GM19023 (cell line): ENCODE measurements around the gene RANBP1.

Experiments
- ATAC-seq: cut with Tn5 transposase; IDR thresholded peaks from one replicate; pipeline ENCODE4 v1.9.1; 2021; ENCODE audit warnings: mild to moderate bottlenecking, moderate library complexity; ENCODE audit not compliant: unreplicated experiment

RANBP1 gene

DNA sequence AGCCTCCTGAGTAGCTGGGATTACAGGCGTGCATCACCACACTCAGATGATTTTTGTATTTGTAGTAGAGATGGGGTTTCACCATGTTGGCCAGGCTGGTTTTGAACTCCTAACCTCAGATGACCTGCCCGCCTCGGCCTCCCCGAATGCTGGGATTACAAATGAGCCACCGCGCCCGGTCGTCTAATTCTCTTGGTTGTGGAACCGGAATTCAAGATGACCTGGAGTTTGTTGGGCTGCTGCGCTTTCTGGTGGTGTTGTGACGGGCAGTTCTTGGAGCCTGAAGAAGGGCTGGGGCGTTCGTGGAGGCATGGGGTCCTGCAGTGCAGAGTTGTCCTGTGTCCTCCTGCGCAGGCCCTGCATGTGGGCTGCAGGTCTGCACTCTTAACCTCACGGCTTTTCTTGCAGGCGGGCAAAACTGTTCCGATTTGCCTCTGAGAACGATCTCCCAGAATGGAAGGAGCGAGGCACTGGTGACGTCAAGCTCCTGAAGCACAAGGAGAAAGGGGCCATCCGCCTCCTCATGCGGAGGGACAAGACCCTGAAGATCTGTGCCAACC is 6.0 kb downstream of the RANBP1 start:
- no peak for ATAC-seq

DNA sequence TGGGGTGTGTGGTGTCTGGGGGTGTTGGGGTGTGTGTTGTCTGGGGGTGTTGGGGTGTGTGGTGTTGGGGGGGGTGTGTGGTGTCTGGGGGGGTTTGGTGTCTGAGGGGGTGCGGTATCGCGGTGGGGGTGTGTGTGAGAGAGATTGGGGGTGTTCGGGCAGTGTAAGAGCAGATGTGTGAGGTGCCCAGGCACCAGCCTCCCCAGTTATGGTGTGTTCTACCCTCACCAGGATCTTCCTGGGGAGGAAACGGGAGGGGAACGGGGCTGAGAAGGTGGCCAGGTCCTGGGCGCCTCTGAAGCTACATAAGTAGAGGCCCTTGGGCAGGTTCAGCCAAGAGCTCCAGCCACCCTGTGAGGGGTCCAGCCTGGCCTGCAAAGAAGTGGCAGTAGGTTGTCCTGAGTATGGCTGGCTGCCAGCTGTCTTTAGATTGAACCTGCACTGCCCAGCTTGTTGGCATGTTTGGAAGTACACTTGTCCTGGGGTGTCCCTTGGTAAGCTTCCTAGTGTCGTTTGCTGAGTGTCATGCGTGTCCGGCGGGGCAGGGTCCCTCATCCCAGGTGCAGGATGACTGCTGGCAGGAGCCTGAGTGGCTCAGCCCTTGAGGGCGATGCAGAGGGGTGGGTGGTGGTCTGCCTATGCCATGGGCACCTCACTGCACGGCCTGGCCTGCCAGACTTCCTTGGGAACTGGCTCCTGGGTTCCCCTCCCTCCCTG is 7.6 kb downstream of the RANBP1 start:
- ATAC-seq, result no peak

- no peak for ATAC-seq
Measured at GRCh38 chr22:20124083-20124787, 8.3 kb downstream of the RANBP1 start.

DNA sequence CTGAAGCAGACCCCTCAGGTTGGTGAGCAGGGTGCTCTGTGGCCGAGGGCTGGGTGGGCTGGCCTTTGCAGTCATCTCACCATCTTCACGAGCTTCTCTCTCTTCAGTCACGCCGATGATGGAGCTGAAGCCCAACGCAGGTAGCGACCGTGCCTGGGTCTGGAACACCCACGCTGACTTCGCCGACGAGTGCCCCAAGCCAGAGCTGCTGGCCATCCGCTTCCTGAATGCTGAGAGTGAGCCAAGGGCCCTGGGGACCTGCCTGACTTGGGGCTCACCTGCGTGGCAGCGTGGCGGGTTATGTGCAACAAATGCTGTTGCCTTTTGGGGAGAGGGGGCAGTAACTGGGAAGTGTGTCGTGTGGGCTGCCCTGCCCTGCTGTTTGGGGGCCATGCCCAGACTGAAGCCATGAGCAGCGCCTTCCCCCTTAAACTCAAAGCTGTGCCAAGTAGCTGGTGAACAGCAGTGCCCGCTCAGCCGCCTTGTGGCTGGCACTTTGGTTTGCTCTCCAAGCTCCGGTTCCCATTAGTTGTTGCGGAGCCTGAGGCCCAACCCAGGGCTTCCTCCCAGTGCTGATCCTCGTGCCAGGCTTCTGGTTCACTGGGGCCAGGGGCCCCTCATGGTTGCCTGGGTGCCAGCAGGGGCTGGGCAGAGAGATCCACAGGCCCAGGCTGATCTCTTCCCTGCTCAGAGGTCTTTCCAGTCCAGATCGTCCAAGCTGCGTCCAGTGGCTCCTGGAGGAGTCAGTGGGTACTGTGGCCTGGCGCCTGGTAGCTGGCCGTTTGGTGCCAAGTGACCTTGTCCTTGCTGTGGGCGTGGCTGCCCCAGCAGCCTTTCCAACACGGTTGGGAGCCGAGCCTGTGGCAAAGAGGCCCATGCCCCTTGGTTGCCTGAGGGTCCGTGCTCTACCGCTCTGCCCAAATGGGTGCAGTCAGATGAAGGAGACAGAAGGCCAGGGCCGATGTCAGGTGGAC is 9.6 kb downstream of the RANBP1 start:
- ATAC-seq, result no peak

- ATAC-seq, result no peak
Measured at GRCh38 chr22:20126284-20127029, 10.6 kb downstream of the RANBP1 start.

DNA sequence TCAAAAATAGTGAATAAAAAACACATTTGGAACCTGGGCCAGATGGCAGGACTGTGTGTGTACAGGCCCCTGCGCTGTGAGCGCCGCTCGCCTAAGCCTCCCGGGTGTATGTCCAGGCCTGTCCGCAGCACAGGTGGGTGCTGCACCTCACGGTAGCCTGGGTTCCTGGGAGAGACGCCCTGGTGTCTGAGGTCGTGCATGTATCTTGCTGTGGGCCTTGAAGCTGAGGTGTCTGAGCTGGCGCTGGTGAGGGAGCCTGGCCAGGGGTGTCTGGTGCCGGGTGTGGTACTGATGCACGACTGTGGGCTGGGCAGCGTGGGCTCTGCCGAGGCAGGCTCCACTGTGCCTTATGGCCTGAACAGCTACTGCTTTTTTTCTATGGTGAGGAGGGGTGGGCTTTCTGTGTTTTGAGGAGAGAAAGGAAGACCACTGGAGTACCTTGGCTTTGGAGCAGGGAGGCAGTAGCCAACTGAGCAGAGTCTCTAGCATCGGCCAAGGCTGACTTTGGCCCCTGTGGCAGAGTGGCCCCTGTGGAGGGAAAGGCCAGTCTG is 11.5 kb downstream of the RANBP1 start:
- ATAC-seq, result no peak

GRCh38 chr22:20127869-20128618 is 12.1 kb downstream of the RANBP1 start:
- no peak for ATAC-seq

- ATAC-seq, result no peak
Measured at GRCh38 chr22:20128619-20128901, 12.7 kb downstream of the RANBP1 start.

DNA sequence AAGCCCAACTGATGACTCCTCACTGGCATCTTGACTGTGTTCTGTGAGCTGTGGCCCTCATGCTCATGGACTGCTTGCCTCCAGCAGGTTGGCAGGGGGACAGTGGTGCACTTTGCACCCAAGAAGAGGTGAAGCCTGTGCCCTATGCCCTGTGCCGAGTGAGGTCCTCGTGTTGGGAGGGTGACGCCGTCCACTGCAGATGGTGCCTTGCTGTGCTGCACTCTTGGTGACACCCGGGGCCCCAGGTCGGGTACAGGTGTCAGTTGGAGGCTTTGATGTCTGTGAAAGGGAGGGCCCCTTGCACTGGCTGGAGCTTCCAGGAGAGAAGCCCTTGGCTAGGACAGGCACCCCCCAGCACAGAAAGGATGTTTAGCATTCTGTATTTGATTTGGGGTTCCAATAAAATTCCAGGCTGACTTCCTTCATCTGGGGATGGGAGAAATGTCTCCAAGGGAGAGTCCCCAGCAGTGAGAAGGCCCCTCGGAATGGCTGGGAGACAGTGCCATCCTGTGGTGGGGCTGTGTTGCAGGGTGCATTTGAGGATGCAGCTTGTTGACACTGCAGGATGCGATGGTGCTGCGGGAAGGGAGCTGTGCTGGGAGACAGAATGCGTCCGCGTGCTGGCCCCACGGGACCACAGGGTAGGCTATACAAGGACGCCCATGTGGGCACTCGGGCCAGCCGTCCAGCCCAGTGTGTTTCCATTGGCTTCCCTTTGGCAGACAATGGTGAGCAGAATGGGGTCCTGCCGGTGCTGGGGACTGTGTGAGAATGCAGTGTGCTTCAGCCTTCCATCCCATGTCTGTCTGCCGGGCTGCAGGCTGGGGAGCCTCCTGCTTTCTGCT is 13.2 kb downstream of the RANBP1 start:
- no peak for ATAC-seq

- no peak for ATAC-seq
Measured at GRCh38 chr22:20129747-20130014, 13.8 kb downstream of the RANBP1 start.

DNA sequence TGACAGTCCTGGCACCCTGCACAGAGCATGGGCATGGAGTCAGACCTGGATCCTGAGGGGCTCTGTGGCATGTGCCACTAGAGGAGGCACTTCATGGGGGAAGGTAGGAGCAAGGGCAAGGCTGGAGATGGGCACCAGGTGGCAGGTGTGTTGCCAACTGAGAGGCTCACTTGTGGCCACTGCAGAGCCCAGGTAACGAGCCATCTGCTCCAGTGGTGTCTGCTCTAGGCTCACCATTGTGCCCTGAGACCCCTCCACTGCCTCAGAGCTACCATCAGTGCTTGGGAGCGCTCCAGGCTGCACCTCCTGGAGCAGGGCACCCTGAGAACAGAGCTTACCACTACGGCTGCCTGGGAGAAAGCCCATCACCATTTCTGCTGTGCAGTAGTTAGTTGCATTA is 14.4 kb downstream of the RANBP1 start:
- no peak for ATAC-seq

DNA sequence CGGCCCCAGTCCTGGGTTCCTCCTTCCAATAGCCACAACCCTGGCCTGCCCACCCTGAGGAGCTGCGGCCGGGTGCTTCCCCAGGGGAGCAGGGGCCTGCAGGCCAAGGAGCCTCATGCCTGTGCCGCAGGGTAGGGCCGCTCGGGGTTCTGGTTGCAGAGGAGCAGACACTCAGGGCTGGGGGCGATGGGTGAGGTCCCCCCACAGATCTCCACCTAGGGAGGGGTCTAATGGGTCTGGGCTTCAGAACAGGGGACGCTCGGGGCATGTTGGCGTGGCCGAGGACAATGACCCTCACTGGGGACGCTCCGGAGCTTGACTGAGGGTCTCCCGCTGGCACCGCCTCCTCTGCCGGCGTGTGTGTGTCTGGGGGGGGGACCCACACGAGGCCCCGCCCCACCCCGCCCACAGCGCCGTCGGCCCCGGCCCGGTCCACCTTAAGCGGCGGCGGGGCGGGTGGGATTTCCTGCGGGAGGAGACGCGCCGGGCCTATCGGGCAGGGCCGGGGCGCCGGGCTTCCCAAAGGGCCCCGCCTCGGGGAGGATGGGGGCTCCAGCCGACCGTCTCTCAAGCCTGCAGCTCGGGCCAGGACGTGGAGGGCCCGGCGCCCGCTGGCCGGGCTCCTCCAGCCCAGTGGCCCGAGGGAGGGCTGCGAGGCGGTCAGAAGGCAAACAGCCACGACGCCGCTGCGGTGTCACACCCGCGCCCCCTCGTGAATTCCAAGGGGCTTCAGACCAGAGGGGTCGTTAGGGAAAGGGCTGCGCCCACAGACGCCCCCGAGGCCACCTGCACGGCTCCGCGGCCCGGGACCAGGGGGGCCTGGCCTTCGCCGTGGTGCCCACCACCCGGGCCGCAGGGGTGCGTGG is 15.1 kb downstream of the RANBP1 start:
- peak; percentile 66 for ATAC-seq

GRCh38 chr22:20131597-20131858 is 15.6 kb downstream of the RANBP1 start, which contains the start of gene ZDHHC8:
Gene ZDHHC8 (plus strand): TSS chr22:20131804. CDS start chr22:20131948, 144 bp downstream.
- peak; percentile 53 for ATAC-seq

- ATAC-seq, result peak; percentile 9
Measured at GRCh38 chr22:20131859-20132685, 16.2 kb downstream of the RANBP1 start.

GRCh38 chr22:20132686-20133246 is 16.9 kb downstream of the RANBP1 start:
- no peak for ATAC-seq

- no peak for ATAC-seq
Measured at GRCh38 chr22:20133930-20134549, 18.1 kb downstream of the RANBP1 start.

- ATAC-seq, result no peak
Measured at GRCh38 chr22:20135265-20135664, 19.4 kb downstream of the RANBP1 start.
